Neural crest cell (in vitro differentiated cells): ENCODE data around the gene NDUFS7. TPM values are rescaled to one million over a fixed set of nuclear protein-coding genes. Genes with fewer than 3 reads are reported as not detected.

Experiments
- DNase-seq: peaks from one replicate; pipeline ENCODE4 v3.0.0; 2021; ENCODE audit warnings: low read depth, mixed read lengths, low spot score
- H3K27ac Mint-ChIP-seq: one replicate; pipeline ENCODE4 v1.8.0; 2021; ENCODE audit warnings: mild to moderate bottlenecking, mixed read lengths; ENCODE audit not compliant: unreplicated experiment
- H3K27me3 Mint-ChIP-seq: 2 replicates; pipeline ENCODE4 v1.8.0; 2021; ENCODE audit warnings: low read depth, mild to moderate bottlenecking, mixed read lengths
- H3K36me3 Mint-ChIP-seq: 2 replicates; pipeline ENCODE4 v1.8.0; 2021; ENCODE audit warnings: low read depth, mild to moderate bottlenecking, mixed read lengths
- H3K4me1 Mint-ChIP-seq: 2 replicates; pipeline ENCODE4 v1.8.0; 2021; ENCODE audit warnings: mixed read lengths
- H3K4me3 Mint-ChIP-seq: one replicate; pipeline ENCODE4 v1.8.0; 2021; ENCODE audit warnings: mild to moderate bottlenecking, mixed read lengths
- H3K9me3 Mint-ChIP-seq: 2 replicates; pipeline ENCODE4 v1.8.0; 2021; ENCODE audit warnings: mixed read lengths
- total RNA-seq: library from RNA; stranded (reverse); gene quantifications from 2 replicates; pipeline ENCODE4 v1.2.1, GENCODE V29; 2021
- TF ChIP-seq, protein P1 (sequence below): fragments of 200-600 bp; sonication (generic); conservative IDR thresholded peaks from 2 replicates; pipeline ENCODE4 v1.5.0; 2021; ENCODE audit warnings: antibody characterized with exemption, mild to moderate bottlenecking

The NDUFS7 gene
- total RNA-seq, 1 donor from 2014 or later: 89.7 TPM

DNA sequence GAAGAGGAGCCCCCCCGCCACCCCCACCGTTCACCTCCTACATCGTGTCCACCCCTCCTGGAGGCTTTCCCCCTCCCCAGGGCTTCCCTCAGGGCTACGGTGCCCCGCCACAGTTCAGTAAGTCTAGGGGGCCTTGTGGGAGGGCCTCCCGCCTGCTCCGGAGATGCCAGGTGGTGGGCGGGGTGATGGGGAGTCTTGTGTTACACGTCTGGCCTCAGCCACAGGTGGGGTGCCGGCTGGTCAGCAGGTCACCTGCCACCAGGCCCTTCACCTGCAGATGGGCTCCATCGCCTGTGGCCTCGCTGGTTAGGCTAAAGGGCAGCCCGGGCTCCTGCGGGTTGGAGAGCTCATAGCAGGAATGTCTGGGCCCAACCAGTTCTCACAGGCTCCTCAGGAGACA lies 46.5 kb downstream of the NDUFS7 start:
- no peak for DNase-seq
- Mint-ChIP-seq H3K9me3 (no peaks in the 10 kb centered on the region), H3K27me3 (no peaks in the 10 kb centered on the region), H3K27ac (no peak overlapping the region), H3K36me3 (peaks cover under 1% of the 10 kb centered on the region), H3K4me1 (peaks cover 4% of the 10 kb centered on the region), H3K4me3 (no peak overlapping the region)
- TF ChIP-seq, protein P1, sequence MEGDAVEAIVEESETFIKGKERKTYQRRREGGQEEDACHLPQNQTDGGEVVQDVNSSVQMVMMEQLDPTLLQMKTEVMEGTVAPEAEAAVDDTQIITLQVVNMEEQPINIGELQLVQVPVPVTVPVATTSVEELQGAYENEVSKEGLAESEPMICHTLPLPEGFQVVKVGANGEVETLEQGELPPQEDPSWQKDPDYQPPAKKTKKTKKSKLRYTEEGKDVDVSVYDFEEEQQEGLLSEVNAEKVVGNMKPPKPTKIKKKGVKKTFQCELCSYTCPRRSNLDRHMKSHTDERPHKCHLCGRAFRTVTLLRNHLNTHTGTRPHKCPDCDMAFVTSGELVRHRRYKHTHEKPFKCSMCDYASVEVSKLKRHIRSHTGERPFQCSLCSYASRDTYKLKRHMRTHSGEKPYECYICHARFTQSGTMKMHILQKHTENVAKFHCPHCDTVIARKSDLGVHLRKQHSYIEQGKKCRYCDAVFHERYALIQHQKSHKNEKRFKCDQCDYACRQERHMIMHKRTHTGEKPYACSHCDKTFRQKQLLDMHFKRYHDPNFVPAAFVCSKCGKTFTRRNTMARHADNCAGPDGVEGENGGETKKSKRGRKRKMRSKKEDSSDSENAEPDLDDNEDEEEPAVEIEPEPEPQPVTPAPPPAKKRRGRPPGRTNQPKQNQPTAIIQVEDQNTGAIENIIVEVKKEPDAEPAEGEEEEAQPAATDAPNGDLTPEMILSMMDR: no peak

DNA sequence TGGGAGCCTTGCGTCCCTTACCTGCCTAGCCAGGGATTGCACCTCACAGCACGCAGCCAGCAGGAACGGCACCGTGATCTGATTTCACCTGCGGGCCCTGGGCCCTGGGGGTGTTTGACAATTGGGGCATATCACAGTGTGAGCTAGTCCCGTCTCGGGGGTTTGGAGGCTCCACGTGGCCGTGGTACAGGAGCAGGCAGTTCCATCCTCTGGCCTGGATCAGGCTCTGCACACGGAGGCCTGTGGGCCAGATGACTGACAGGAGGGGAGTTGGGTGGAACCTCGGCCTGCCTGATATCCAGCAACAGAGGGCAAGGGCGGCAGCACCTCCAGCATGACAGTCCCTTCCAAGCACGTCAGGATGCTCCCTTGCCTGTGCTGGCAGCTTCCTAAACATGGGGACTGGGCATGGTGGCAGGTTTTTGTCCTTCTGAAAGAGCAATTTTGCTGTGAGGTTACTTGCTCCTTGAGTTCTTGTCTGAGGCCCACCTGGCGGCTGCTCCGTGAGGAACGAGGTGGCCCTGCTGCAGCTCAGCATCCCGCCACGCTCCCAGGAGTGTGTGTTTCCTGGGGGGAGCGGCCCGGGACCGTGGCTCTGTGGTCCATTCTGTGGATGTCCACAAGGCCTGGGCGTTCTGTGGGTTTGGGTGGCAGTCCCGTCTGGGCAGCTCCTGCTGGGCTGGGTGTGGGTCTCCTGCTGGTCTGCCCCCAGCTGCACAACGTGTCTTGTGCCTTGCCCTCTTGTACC lies 48.2 kb downstream of the NDUFS7 start:
- TF ChIP-seq, protein P1: no peak
- Mint-ChIP-seq H3K4me3 (no peak overlapping the region), H3K27ac (peak overlapping the region; percentile 35), H3K36me3 (peaks cover 3% of the 10 kb centered on the region), H3K27me3 (no peaks in the 10 kb centered on the region), H3K4me1 (peaks cover 4% of the 10 kb centered on the region), H3K9me3 (no peaks in the 10 kb centered on the region)
- DNase-seq: no peak

DNA sequence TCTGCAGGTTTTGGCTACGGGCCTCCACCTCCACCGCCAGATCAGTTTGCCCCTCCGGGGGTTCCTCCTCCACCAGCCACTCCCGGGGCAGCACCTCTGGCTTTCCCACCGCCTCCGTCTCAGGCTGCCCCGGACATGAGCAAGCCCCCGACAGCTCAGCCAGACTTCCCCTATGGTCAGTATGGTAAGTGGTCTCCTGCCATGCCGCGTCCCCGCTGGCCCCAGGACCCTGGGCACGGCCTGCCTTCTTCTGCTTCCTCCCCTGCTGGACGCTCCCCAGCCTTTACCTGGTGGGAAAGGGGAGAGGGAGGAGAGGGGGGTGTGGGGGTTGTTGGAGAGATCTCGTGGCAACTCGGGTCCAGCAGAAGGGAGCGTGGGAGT lies 48.8 kb downstream of the NDUFS7 start:
- no peaks in the 10 kb centered on the region for H3K27me3 Mint-ChIP-seq
- H3K4me1 Mint-ChIP-seq: peaks cover 4% of the 10 kb centered on the region
- H3K4me3 Mint-ChIP-seq: no peak overlapping the region
- TF ChIP-seq, protein P1: no peak
- H3K36me3 Mint-ChIP-seq: peaks cover 3% of the 10 kb centered on the region
- no peak overlapping the region for H3K27ac Mint-ChIP-seq
- no peak for DNase-seq
- no peaks in the 10 kb centered on the region for H3K9me3 Mint-ChIP-seq

DNA sequence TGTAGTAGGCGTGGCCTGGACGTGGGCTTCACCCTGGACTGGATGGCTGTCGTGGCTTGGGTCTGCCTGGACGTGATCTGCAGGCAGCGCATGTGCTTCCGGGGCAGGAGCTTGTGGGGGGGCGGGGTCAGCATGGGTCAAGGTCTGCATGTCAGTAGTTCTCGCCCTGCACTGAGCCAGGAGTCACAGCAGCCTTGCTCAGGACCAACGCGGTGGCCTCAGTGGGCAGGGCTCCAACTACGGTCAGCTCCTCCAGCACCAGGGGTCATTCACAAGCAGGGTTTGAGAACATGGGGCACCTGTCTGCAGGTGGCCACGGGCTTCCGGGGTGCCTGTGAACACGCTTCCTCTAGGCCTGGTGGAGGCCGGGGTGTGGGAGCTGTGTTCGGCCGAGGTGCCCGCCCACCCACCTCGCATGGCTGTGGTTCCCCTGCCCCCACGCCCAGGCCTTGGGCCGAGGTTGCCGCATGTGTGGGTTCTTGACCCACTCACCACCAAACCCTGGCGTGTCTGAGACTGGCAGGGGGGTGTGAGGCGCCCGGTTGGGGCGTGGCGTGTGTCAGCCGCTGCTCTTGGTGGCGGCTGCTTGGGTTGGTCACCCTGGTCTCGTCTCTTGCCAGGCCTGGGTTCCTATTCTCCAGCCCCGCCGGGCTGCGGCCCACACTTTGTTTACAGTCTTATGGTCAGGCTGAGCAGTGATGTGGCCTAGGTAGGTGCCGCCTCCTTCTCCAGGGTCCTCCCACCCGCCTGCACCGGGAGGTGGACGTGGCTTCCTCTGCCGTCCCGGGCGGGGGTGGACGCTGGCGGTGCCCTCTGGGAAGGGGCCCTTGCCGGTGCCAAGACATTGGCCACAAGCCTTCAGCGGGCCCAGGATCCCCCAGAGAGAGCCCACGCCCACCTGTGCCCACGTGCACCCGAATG lies 49.7 kb downstream of the NDUFS7 start:
- H3K4me1 Mint-ChIP-seq: peaks cover 9% of the 10 kb centered on the region
- H3K36me3 Mint-ChIP-seq: peaks cover 8% of the 10 kb centered on the region

DNA sequence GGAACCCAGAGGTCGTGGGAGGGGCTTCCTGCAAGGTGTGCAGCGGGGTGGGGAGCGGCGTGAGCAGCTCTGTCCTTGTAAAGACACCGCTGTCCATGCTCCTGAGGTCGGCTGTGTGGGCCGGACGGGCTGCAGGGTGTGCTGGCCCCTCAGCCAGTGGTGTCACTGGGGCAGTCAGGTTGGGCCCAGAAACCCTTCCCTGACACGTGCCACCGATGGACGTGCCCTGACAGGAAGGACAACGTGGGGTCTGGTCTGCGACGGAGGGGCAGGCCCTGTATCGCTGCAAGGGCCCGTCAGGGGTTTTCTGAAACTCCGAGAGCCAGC lies 50.3 kb downstream of the NDUFS7 start:
- DNase-seq: no peak
- Mint-ChIP-seq H3K9me3 (no peaks in the 10 kb centered on the region), H3K27ac (no peak overlapping the region), H3K4me3 (no peak overlapping the region), H3K4me1 (peaks cover 9% of the 10 kb centered on the region), H3K27me3 (peaks cover 5% of the 10 kb centered on the region), H3K36me3 (peaks cover 8% of the 10 kb centered on the region)
- TF ChIP-seq, protein P1: no peak

More for the DNA sequence above, 49.7 kb downstream of the NDUFS7 start:
- Mint-ChIP-seq H3K4me3 (no peak overlapping the region), H3K27me3 (peaks cover 5% of the 10 kb centered on the region), H3K9me3 (no peaks in the 10 kb centered on the region), H3K27ac (no peak overlapping the region)
- TF ChIP-seq, protein P1: no peak
- DNase-seq: no peak
